Mammary epithelial cell (primary cell): Measurements from ENCODE around the gene BTBD9.

ENCODE experiments used
- EZH2 ChIP-seq: IDR thresholded peaks from 2 replicates; pipeline ENCODE4 v1.6.1; 2012; ENCODE audit warnings: low read length, inconsistent platforms, borderline replicate concordance
- TF ChIP-seq, protein P1 (sequence below), 2 donors: IDR thresholded peaks in 1 of 2; conservative IDR thresholded peaks in 1 of 2; 2 replicates each; pipeline ENCODE4 v1.5.1; 2011 to 2012; ENCODE audit warnings: inconsistent platforms in 2 of 2, low read length in 2 of 2, mild to moderate bottlenecking in 2 of 2, control low read depth in 1 of 2, low read depth in 1 of 2; ENCODE audit not compliant: insufficient read depth in 1 of 2; ENCODE audit errors: extremely low read depth in 1 of 2

DNA sequence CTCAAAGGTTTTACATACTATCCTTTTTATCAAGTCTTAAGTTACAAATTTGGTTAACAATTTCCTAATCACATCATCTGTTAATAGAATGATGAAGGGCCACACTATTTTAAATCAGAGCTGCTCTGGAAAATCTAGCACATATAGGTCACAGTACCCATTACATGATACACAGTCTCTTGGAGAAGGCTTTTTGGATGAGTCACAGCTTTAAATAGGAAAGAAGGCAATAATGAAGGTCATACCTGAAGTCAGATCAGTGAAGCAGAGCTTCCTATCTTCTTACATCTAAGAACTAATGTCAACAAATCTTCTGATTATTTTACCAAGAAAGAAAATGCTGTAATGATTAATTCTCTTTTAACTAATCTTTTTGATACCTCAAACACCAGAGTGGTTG, 248.5 kb downstream of the BTBD9 start:
- TF ChIP-seq, protein P1, sequence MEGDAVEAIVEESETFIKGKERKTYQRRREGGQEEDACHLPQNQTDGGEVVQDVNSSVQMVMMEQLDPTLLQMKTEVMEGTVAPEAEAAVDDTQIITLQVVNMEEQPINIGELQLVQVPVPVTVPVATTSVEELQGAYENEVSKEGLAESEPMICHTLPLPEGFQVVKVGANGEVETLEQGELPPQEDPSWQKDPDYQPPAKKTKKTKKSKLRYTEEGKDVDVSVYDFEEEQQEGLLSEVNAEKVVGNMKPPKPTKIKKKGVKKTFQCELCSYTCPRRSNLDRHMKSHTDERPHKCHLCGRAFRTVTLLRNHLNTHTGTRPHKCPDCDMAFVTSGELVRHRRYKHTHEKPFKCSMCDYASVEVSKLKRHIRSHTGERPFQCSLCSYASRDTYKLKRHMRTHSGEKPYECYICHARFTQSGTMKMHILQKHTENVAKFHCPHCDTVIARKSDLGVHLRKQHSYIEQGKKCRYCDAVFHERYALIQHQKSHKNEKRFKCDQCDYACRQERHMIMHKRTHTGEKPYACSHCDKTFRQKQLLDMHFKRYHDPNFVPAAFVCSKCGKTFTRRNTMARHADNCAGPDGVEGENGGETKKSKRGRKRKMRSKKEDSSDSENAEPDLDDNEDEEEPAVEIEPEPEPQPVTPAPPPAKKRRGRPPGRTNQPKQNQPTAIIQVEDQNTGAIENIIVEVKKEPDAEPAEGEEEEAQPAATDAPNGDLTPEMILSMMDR (conservative IDR thresholded peaks at IDR 0.05 in 1 of 2, IDR thresholded peaks at IDR 0.05 in 1 of 2; ENCODE audit: extremely low read depth in 1 of 2, insufficient read depth in 1 of 2, low read depth in 1 of 2, low read length in 2 of 2): no peak
- TF ChIP-seq EZH2: no peak
